B cell (primary cell): Measurements from ENCODE around the gene GPR180. TPM values are rescaled to one million over a fixed set of nuclear protein-coding genes. Genes with fewer than 3 reads are reported as not detected.

Source experiments
- ATAC-seq: fragments of 200-7000 bp; cut with Tn5 transposase; one replicate; pipeline ENCODE4 v1.10.0; 2021; ENCODE audit warnings: low read depth, mild to moderate bottlenecking, moderate number of reproducible peaks, moderate library complexity
- CTCF ChIA-PET: fragments of 350-600 bp; sonication (Branson Sonifier 250); formaldehyde crosslinking; loops from one replicate; lab custom pipeline; 2021; ENCODE audit warnings: antibody characterized with exemption, inconsistent platforms; lab: Charles Lee
- POLR2A ChIA-PET: fragments of 350-600 bp; sonication (Branson Sonifier 250); formaldehyde crosslinking; loops from one replicate; lab custom pipeline; 2021; ENCODE audit warnings: antibody characterized with exemption; lab: Charles Lee
- DNase-seq: peaks from one replicate; pipeline ENCODE4 v3.0.0; 2013
- H2AFZ ChIP-seq: 2 replicates; pipeline ENCODE4 v1.6.1; 2012; ENCODE audit warnings: mild to moderate bottlenecking, low read depth, low read length; ENCODE audit not compliant: insufficient read depth, poor library complexity, severe bottlenecking
- H3K27ac ChIP-seq, 2 donors: 1 replicate in 1 of 2; 2 replicates in 1 of 2; pipeline ENCODE4 v1.5.1; 2012 to 2013; ENCODE audit warnings: low read length in 2 of 2, mild to moderate bottlenecking in 2 of 2, moderate library complexity in 1 of 2
- H3K27me3 ChIP-seq, 4 experiments: fragments of 200-600 bp in 1 of 4; sonication (generic) in 1 of 4; replicated peaks in 1 of 4; 1 replicate in 2 of 4; 2 replicates in 2 of 4; pipeline versions ENCODE4 v1.6.1 to v1.7.0; 2013 to 2016; ENCODE audit warnings: low read length in 3 of 4, mild to moderate bottlenecking in 2 of 4, mixed read lengths in 1 of 4, moderate library complexity in 1 of 4; ENCODE audit not compliant: insufficient read depth in 4 of 4, control insufficient read depth in 3 of 4; ENCODE audit errors: control extremely low read depth in 1 of 4
- H3K36me3 ChIP-seq, 2 experiments: replicated peaks in 1 of 2; 1 replicate in 1 of 2; 2 replicates in 1 of 2; pipeline versions ENCODE4 v1.6.1 to v1.7.1; 2013; ENCODE audit warnings: low read length in 1 of 2; ENCODE audit not compliant: insufficient read depth in 2 of 2, control insufficient read depth in 1 of 2; ENCODE audit errors: control extremely low read depth in 1 of 2, extremely low read depth in 1 of 2
- H3K4me1 ChIP-seq, 2 donors: fragments of 200-600 bp in 1 of 2; sonication (generic) in 1 of 2; 1 replicate in 1 of 2; 2 replicates in 1 of 2; pipeline versions ENCODE4 v1.5.1 to v1.6.1; 2013 to 2017; ENCODE audit warnings: low read length in 2 of 2; ENCODE audit not compliant: control insufficient read depth in 2 of 2, insufficient read depth in 2 of 2
- H3K4me2 ChIP-seq: replicated peaks from 2 replicates; pipeline ENCODE3; 2012; ENCODE audit warnings: mild to moderate bottlenecking, low read depth, low read length; ENCODE audit not compliant: poor library complexity, severe bottlenecking
- H3K4me3 ChIP-seq, 5 experiments: fragments of 200-600 bp in 1 of 5; sonication (generic) in 1 of 5; 1 replicate in 3 of 5; 2 replicates in 2 of 5; pipeline versions ENCODE4 v1.5.1 to v1.7.0; 2011 to 2016; ENCODE audit warnings: low read length in 4 of 5, mild to moderate bottlenecking in 4 of 5, low read depth in 2 of 5, control low read depth in 1 of 5, moderate library complexity in 1 of 5; ENCODE audit not compliant: insufficient read depth in 1 of 5; ENCODE audit errors: control extremely low read depth in 1 of 5, extremely low read depth in 1 of 5
- H3K79me2 ChIP-seq: fragments of 200-600 bp; sonication (generic); one replicate; pipeline ENCODE4 v1.6.0; 2016; ENCODE audit warnings: low read length; ENCODE audit not compliant: control insufficient read depth, insufficient read depth
- H3K9ac ChIP-seq: fragments of 200-600 bp; sonication (generic); 2 replicates; pipeline ENCODE4 v1.6.1; 2017; ENCODE audit warnings: mild to moderate bottlenecking, low read length, moderate library complexity
- H3K9me3 ChIP-seq, 3 donors: one replicate each; pipeline versions ENCODE4 v1.6.1 to v1.7.1; 2013; ENCODE audit warnings: low read length in 2 of 3; ENCODE audit not compliant: control insufficient read depth in 2 of 3, insufficient read depth in 1 of 3; ENCODE audit errors: control extremely low read depth in 1 of 3
- H4K20me1 ChIP-seq: 2 replicates; pipeline ENCODE4 v1.6.0; 2012; ENCODE audit warnings: mild to moderate bottlenecking, low read length; ENCODE audit not compliant: insufficient read depth, control insufficient read depth, poor library complexity, severe bottlenecking
- H3K27ac Mint-ChIP-seq: one replicate; pipeline ENCODE4 v1.8.0; 2021; ENCODE audit warnings: mixed read lengths
- H3K27me3 Mint-ChIP-seq: one replicate; pipeline ENCODE4 v1.8.0; 2021; ENCODE audit warnings: mixed read lengths
- H3K4me1 Mint-ChIP-seq: one replicate; pipeline ENCODE4 v1.8.0; 2021; ENCODE audit warnings: mixed read lengths
- H3K4me3 Mint-ChIP-seq: one replicate; pipeline ENCODE4 v1.8.0; 2021; ENCODE audit warnings: mixed read lengths
- H3K9me3 Mint-ChIP-seq: one replicate; pipeline ENCODE4 v1.8.0; 2022; ENCODE audit warnings: mixed read lengths; ENCODE audit not compliant: insufficient read depth
- EZH2 ChIP-seq: IDR thresholded peaks from 2 replicates; pipeline ENCODE4 v1.6.1; 2012; ENCODE audit warnings: borderline replicate concordance, low read depth, mild to moderate bottlenecking, moderate library complexity, low read length; ENCODE audit not compliant: insufficient read depth, poor library complexity, severe bottlenecking
- WGBS: methylation state at CpG from one replicate; pipeline ENCODE4 v1.1.5; 2013; ENCODE audit warnings: missing lambda C conversion rate; ENCODE audit not compliant: insufficient coverage; 5-methylcytosine and 5-hydroxymethylcytosine counted together
- intact Hi-C: fragments of 100-400 bp; cut with micrococcal nuclease; formaldehyde crosslinking; loops from one replicate; pipeline ENCODE4 v1.10.0; 2022
- polyA plus RNA-seq: library from polyadenylated mRNA; depleted of rRNA; stranded (reverse); fragments of >200 nt; gene quantifications from 2 replicates; pipeline ENCODE4 v1.2.3, GENCODE V29; 2012
- total RNA-seq, 2 donors: library from RNA; stranded (reverse); fragments of 120-200 nt in 1 of 2; gene quantifications; 1 replicate in 1 of 2; 2 replicates in 1 of 2; pipeline versions ENCODE4 v1.2.3 to v1.2.4, GENCODE V29; 2013 to 2022
- TF ChIP-seq, protein P1 (sequence below): fragments of 200-600 bp; IDR thresholded peaks from one replicate; pipeline ENCODE4 v1.8.0; 2022; ENCODE audit warnings: antibody characterized with exemption, mild to moderate bottlenecking

Gene GPR180
- total and polyA plus RNA-seq, 2 donors (not counting 1 experiment from before 2014, with no cell fraction given): 1.2 to 4.7 TPM

DNA sequence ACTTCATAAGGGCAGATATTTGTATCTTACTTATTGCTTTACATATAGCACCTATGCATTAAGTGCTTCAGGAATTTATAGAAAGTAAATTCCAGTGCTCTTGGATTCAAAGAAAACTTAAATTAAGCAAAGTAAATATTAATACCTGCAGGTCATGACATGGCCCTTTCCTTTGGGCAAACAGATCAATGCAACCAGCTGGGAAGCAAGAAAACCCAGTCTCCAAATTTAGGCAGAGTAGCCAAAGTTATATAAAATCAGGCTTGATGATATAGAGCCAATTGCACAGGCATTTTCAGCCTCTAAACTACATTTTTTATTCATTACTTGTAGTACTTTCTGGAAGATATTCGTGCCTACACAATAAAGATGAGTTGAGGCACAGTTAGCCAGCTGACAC lies 22.6 kb upstream of the GPR180 start:
- no peak overlapping the region for H3K4me3 ChIP-seq
- H3K27me3 ChIP-seq: no peaks in the 10 kb centered on the region
- peaks cover 10 to 72% of the 10 kb centered on the region in 2 experiments for H3K36me3 ChIP-seq
- POLR2A ChIA-PET: no interaction called here
- no peak overlapping the region for H2AFZ ChIP-seq
- no peak overlapping the region for H3K9ac ChIP-seq
- H3K4me3 Mint-ChIP-seq: no peak overlapping the region
- H3K9me3 Mint-ChIP-seq: no peaks in the 10 kb centered on the region
- H3K27ac ChIP-seq: no peak overlapping the region
- H3K4me2 ChIP-seq: no peak overlapping the region
- ATAC-seq: no peak
- H3K9me3 ChIP-seq: no peaks in the 10 kb centered on the region
- peaks cover 6% of the 10 kb centered on the region for H4K20me1 ChIP-seq
- CTCF ChIA-PET: no interaction called here
- WGBS: no CpG with 5 or more reads among the region's 1 CpG
- no peak for DNase-seq
- no peaks in the 10 kb centered on the region for H3K4me1 ChIP-seq
- peaks cover 3% of the 10 kb centered on the region for H3K79me2 ChIP-seq
- H3K27ac Mint-ChIP-seq: no peak overlapping the region
- H3K27me3 Mint-ChIP-seq: no peaks in the 10 kb centered on the region
- intact Hi-C loops: no loop called here
- TF ChIP-seq EZH2: no peak
- TF ChIP-seq, protein P1, sequence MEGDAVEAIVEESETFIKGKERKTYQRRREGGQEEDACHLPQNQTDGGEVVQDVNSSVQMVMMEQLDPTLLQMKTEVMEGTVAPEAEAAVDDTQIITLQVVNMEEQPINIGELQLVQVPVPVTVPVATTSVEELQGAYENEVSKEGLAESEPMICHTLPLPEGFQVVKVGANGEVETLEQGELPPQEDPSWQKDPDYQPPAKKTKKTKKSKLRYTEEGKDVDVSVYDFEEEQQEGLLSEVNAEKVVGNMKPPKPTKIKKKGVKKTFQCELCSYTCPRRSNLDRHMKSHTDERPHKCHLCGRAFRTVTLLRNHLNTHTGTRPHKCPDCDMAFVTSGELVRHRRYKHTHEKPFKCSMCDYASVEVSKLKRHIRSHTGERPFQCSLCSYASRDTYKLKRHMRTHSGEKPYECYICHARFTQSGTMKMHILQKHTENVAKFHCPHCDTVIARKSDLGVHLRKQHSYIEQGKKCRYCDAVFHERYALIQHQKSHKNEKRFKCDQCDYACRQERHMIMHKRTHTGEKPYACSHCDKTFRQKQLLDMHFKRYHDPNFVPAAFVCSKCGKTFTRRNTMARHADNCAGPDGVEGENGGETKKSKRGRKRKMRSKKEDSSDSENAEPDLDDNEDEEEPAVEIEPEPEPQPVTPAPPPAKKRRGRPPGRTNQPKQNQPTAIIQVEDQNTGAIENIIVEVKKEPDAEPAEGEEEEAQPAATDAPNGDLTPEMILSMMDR: no peak
- no peaks in the 10 kb centered on the region for H3K4me1 Mint-ChIP-seq

DNA sequence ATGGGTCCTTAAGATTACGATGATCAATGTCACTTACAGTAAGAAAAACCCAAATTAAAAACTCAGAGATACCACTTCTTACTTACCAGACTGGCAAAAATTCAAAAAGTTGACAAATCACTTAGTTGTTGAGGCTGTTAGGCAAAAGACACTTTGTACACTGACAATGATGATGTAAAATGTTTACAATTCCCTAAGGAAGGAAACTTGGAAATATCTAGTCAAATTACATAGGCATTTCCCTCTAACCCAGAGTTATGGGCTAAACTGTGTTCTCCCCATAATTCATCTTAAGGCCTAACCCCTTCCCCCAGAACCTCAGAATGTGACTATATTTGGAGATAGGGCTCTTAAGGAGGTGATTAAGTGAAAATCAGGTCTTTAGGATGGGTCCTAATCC lies 17.7 kb upstream of the GPR180 start:
- Mint-ChIP-seq H3K27ac (no peak overlapping the region), H3K27me3 (no peaks in the 10 kb centered on the region), H3K9me3 (no peaks in the 10 kb centered on the region), H3K4me3 (no peak overlapping the region), H3K4me1 (peaks cover 6% of the 10 kb centered on the region)
- Histone ChIP-seq H3K9me3 (no peaks in the 10 kb centered on the region), H3K4me3 (no peak overlapping the region), H3K79me2 (peaks cover 8% of the 10 kb centered on the region), H3K36me3 (peaks cover 4 to 61% of the 10 kb centered on the region in 2 experiments), H3K27ac (no peak overlapping the region), H4K20me1 (peaks cover 10% of the 10 kb centered on the region), H3K9ac (no peak overlapping the region), H3K4me2 (no peak overlapping the region), H3K4me1 (no peaks in the 10 kb centered on the region), H2AFZ (no peak overlapping the region), H3K27me3 (no peaks in the 10 kb centered on the region)
- no peak for TF ChIP-seq EZH2
- TF ChIP-seq, protein P1: no peak
- DNase-seq (no peak), ATAC-seq (no peak)
- CTCF ChIA-PET: no interaction called here
- POLR2A ChIA-PET: no interaction called here
- intact Hi-C loops: no loop called here
- WGBS: no CpG with 5 or more reads among the region's 1 CpG
